Parietal lobe (tissue), 1 donor: ENCODE data around the gene OR2W1. TPM values are rescaled to one million over a fixed set of nuclear protein-coding genes. Genes with fewer than 3 reads are reported as not detected.

ENCODE experiments used
- total RNA-seq: library from RNA; depleted of rRNA; stranded (reverse); fragments of >200 nt; gene quantifications from one replicate; pipeline ENCODE4 v1.2.3, GENCODE V29; 2014

Gene OR2W1
- total RNA-seq: not detected

DNA sequence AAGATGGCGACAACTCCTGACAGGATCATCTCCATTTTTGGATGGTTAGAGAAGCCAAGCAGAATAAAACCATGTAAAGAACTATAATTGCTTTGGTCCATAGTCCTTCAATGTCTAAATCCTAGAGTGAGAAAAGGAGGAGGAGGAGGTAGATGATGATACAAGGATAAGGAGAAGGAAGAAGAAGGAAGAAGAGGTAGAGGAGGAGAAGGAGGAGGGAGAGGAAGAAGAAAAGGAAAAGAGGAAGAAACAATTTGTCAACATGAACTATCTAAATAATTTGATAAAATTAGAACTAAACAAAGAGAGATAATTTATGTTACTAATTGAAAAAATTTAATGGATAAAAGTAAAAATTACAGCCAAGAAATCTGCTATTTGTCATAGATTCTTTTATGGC lies at the start of gene OR2W1:
Gene OR2W1, minus strand, starts transcription at position 101 of the 400 bp plus-strand sequence. Its CDS starts 0 bp downstream, at position 101.

DNA sequence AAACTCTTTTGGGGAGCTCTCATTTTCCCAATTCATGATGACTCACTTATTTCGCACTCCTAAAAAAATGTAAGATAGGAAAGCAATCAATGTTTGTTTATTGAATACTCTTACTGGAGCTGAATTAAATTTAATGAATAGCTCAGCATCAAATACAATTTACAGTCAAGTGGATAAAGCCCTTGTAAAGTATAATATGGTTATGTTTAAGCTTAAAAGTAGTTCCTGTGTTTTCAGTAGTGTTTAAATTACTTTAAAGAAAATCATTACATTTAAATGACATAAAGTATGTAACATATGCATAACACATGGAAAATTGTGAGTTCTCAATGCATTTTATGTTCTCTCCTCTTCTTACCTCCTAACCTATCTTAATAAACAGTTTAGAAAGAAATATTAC lies 42.2 kb upstream of the OR2W1 start, which contains the start of gene OR2B3:
Gene OR2B3, minus strand, starts transcription at position 101 of the 400 bp plus-strand sequence. Its CDS starts 65 bp downstream, at position 36.

GRCh38 chr6:29005183-29005885 lies 39.6 kb downstream of the OR2W1 start, which contains the start of gene ZNF311:
Gene ZNF311, minus strand, starts transcription at chr6:29005315. Its CDS starts 1,361 bp downstream, at chr6:29003954.

Other genes with a start within 250 kb of the OR2W1 start
- 97.0 TPM for gene TRIM27, start 121.2 kb downstream of the OR2W1 start, total RNA-seq
- 8.1 TPM for gene ZNF311, start 39.9 kb downstream of the OR2W1 start, total RNA-seq
- not detected for gene OR2B3, start 42.1 kb upstream of the OR2W1 start, total RNA-seq
- not detected for gene OR2J1, start 54.3 kb upstream of the OR2W1 start, total RNA-seq
- gene OR2J3, start 62.9 kb upstream of the OR2W1 start, total RNA-seq: not detected
- not detected for gene OR2J2, start 125.7 kb upstream of the OR2W1 start, total RNA-seq